IMR-90 (cell line): ENCODE measurements around the gene LPGAT1. TPM values are rescaled to one million over a fixed set of nuclear protein-coding genes. Genes with fewer than 3 reads are reported as not detected.

Source experiments
- ATAC-seq: fragments of 200-7000 bp; cut with Tn5 transposase; 2 replicates; pipeline ENCODE4 v1.9.1; 2020; ENCODE audit warnings: low read depth, mild to moderate bottlenecking, moderate library complexity
- BruUV-seq: library from RNA; stranded (reverse); fragments of 400-500 nt; replicated peaks from 2 replicates; lab custom pipeline; 2021; lab: Mats Ljungman, UMichigan
- CTCF ChIA-PET: fragments of 300-600 bp; formaldehyde crosslinking; extraction: SDS; loops from one replicate; lab custom pipeline; 2021; ENCODE audit warnings: antibody characterized with exemption; lab: Yijun Ruan, JAX
- POLR2A ChIA-PET: fragments of 300-600 bp; sonication (Branson Sonifier 250); formaldehyde crosslinking; loops from one replicate; lab custom pipeline; 2022; ENCODE audit warnings: antibody characterized with exemption; ENCODE audit not compliant: unreplicated experiment; lab: Charles Lee
- DNase-seq: peaks from one replicate; pipeline ENCODE4 v3.0.0; 2013
- H2AFZ ChIP-seq: replicated peaks from 2 replicates; pipeline ENCODE3; 2013; ENCODE audit warnings: low read length, mild to moderate bottlenecking; ENCODE audit not compliant: poor library complexity
- H2AK5ac ChIP-seq: 2 replicates; pipeline ENCODE4 v1.6.1; 2013; ENCODE audit warnings: low read depth, low read length, inconsistent platforms
- H2AK9ac ChIP-seq: replicated peaks from 2 replicates; pipeline ENCODE3; 2013; ENCODE audit warnings: mild to moderate bottlenecking, low read depth, low read length, moderate library complexity; ENCODE audit not compliant: poor library complexity
- H2BK120ac ChIP-seq: 2 replicates; pipeline ENCODE4 v1.6.1; 2013; ENCODE audit warnings: low read depth, low read length, inconsistent platforms
- H2BK15ac ChIP-seq: 3 replicates; pipeline ENCODE4 v1.6.1; 2013; ENCODE audit warnings: low read depth, low read length, inconsistent platforms
- H2BK20ac ChIP-seq: 2 replicates; pipeline ENCODE4 v1.6.1; 2013; ENCODE audit warnings: low read depth, mild to moderate bottlenecking, inconsistent platforms, low read length, moderate library complexity
- H2BK5ac ChIP-seq: 2 replicates; pipeline ENCODE4 v1.6.1; 2013; ENCODE audit warnings: mild to moderate bottlenecking, low read depth, low read length, inconsistent platforms; ENCODE audit not compliant: poor library complexity, severe bottlenecking
- H3K14ac ChIP-seq: replicated peaks from 2 replicates; pipeline ENCODE4 v1.6.1; 2013; ENCODE audit warnings: low read depth, low read length, inconsistent platforms
- H3K18ac ChIP-seq: 2 replicates; pipeline ENCODE4 v1.6.1; 2013; ENCODE audit warnings: low read depth, low read length, control low read depth
- H3K23ac ChIP-seq: 2 replicates; pipeline ENCODE4 v1.6.1; 2013; ENCODE audit warnings: low read depth, low read length, inconsistent platforms
- H3K27ac ChIP-seq: 2 replicates; pipeline ENCODE4 v1.5.1; 2013; ENCODE audit warnings: mild to moderate bottlenecking, control low read depth, low read length; ENCODE audit not compliant: insufficient read depth
- H3K27me3 ChIP-seq: 2 replicates; pipeline ENCODE4 v1.6.1; 2013; ENCODE audit warnings: low read length; ENCODE audit not compliant: control insufficient read depth, insufficient read depth
- H3K36me3 ChIP-seq: 2 replicates; pipeline ENCODE4 v1.6.1; 2013; ENCODE audit warnings: low read length, mixed read lengths; ENCODE audit not compliant: control insufficient read depth, insufficient read depth
- H3K4ac ChIP-seq: 2 replicates; pipeline ENCODE4 v1.6.1; 2013; ENCODE audit warnings: low read depth, low read length, inconsistent platforms
- H3K4me1 ChIP-seq: 2 replicates; pipeline ENCODE4 v1.6.1; 2013; ENCODE audit warnings: low read length, mixed read lengths; ENCODE audit not compliant: control insufficient read depth, insufficient read depth
- H3K4me2 ChIP-seq: 2 replicates; pipeline ENCODE4 v1.6.1; 2013; ENCODE audit warnings: low read depth, mild to moderate bottlenecking, control low read depth, low read length, moderate library complexity
- H3K4me3 ChIP-seq: 2 replicates; pipeline ENCODE4 v1.5.1; 2013; ENCODE audit warnings: low read depth, mild to moderate bottlenecking, control low read depth, low read length, moderate library complexity; ENCODE audit not compliant: insufficient read depth
- H3K56ac ChIP-seq: 2 replicates; pipeline ENCODE4 v1.6.1; 2013; ENCODE audit warnings: low read length, inconsistent platforms; ENCODE audit not compliant: insufficient read depth; ENCODE audit errors: extremely low read depth
- H3K79me1 ChIP-seq, 2 experiments: 2 replicates each; pipeline ENCODE4 v1.6.1; 2013; ENCODE audit warnings: low read length in 2 of 2, inconsistent platforms in 1 of 2, low read depth in 1 of 2
- H3K9ac ChIP-seq: 2 replicates; pipeline ENCODE4 v1.6.1; 2013; ENCODE audit warnings: low read depth, low read length, control low read depth
- H3K9me1 ChIP-seq: 2 replicates; pipeline ENCODE4 v1.6.1; 2013; ENCODE audit warnings: low read length, inconsistent platforms; ENCODE audit not compliant: insufficient read depth
- H3K9me3 ChIP-seq: 2 replicates; pipeline ENCODE4 v1.6.1; 2013; ENCODE audit warnings: low read length; ENCODE audit not compliant: control insufficient read depth, insufficient read depth
- H4K20me1 ChIP-seq: 2 replicates; pipeline ENCODE4 v1.6.1; 2013; ENCODE audit warnings: low read length, inconsistent platforms; ENCODE audit not compliant: insufficient read depth
- H4K5ac ChIP-seq: 2 replicates; pipeline ENCODE4 v1.6.1; 2013; ENCODE audit warnings: mild to moderate bottlenecking, low read depth, low read length, control low read depth
- H4K8ac ChIP-seq, 2 experiments: 2 replicates each; pipeline ENCODE4 v1.6.1; 2013; ENCODE audit warnings: low read depth in 2 of 2, low read length in 2 of 2, control low read depth in 1 of 2, inconsistent platforms in 1 of 2
- H4K91ac ChIP-seq: 2 replicates; pipeline ENCODE4 v1.6.1; 2013; ENCODE audit warnings: low read depth, low read length, inconsistent platforms; ENCODE audit not compliant: insufficient read depth
- FOS ChIP-seq: fragments of 150-350 bp; IDR thresholded peaks from 2 replicates; pipeline ENCODE4 v1.6.1; 2016; ENCODE audit warnings: low read depth, low read length
- WGBS, 2 experiments: methylation state at CpG; one replicate each; pipeline versions ENCODE4 v1.1.5 to v1.1.7; 2013; ENCODE audit warnings: missing lambda C conversion rate in 2 of 2; ENCODE audit not compliant: insufficient read length in 1 of 2; ENCODE audit errors: extremely low coverage in 2 of 2; 5-methylcytosine and 5-hydroxymethylcytosine counted together
- dilution Hi-C: fragments of 300-500 bp; cut with HindIII; formaldehyde crosslinking; loops from one replicate; pipeline ENCODE4 v1.14.3; 2018; ENCODE audit warnings: low sequenced_read_pairs; ENCODE audit not compliant: unreplicated experiment
- in situ Hi-C: fragments of 300-500 bp; cut with MboI; formaldehyde crosslinking; loops from 3 replicates; pipeline ENCODE4 v1.14.3; 2019; ENCODE audit warnings: low sequenced_read_pairs, inconsistent platforms, mixed read lengths
- intact Hi-C: fragments of 100-400 bp; cut with micrococcal nuclease; formaldehyde crosslinking; loops from 2 replicates; pipeline ENCODE4 v1.10.0; 2022
- polyA plus RNA-seq, 3 experiments: library from polyadenylated mRNA; depleted of rRNA; stranded (reverse); fragments of >200 nt; gene quantifications; 2 replicates each; pipeline ENCODE4 v1.2.3, GENCODE V29; 2012; ENCODE audit warnings: low replicate concordance in 1 of 3
- total RNA-seq: library from RNA; depleted of rRNA; stranded (reverse); fragments of >200 nt; gene quantifications from 2 replicates; pipeline ENCODE4 v1.2.3, GENCODE V29; 2012

LPGAT1 gene
- total and polyA plus RNA-seq, 2 of the 4 experiments (the other 2 are of a cell fraction): 6.7 to 13.6 TPM

- H4K5ac ChIP-seq: no peak overlapping the region
- TF ChIP-seq FOS: no peak
- peaks cover 10% of the 10 kb centered on the region for H3K36me3 ChIP-seq
- no peak overlapping the region for H3K4me3 ChIP-seq
- H3K14ac ChIP-seq: no peak overlapping the region
- H2BK15ac ChIP-seq: no peak overlapping the region
- no peak overlapping the region for H4K91ac ChIP-seq
- H3K9me1 ChIP-seq: no peaks in the 10 kb centered on the region
- H3K23ac ChIP-seq: no peak overlapping the region
- H2BK5ac ChIP-seq: no peak overlapping the region
- no peaks in the 10 kb centered on the region for H4K20me1 ChIP-seq
- WGBS, 2 experiments: no CpG with 5 or more reads among the region's 11 CpGs
- H3K9ac ChIP-seq: no peak overlapping the region
- no TSS peak for BruUV-seq
- DNase-seq (no peak), ATAC-seq (no peak)
- dilution Hi-C loops (no loop called here), in situ Hi-C loops (no loop called here), intact Hi-C loops (no loop called here)
- no peak overlapping the region for H2AK5ac ChIP-seq
- no peak overlapping the region for H3K27ac ChIP-seq
- H3K9me3 ChIP-seq: no peaks in the 10 kb centered on the region
- no peak overlapping the region for H3K4ac ChIP-seq
- ChIA-PET POLR2A (no interaction called here), CTCF (no interaction called here)
- 0 out of 4 replicates have a peak, but pooled peaks cover 0 to 2% of the 10 kb centered on the region in 2 experiments for H3K79me1 ChIP-seq
- H3K4me2 ChIP-seq: no peak overlapping the region
- no peak overlapping the region for H2BK20ac ChIP-seq
- H2BK120ac ChIP-seq: no peak overlapping the region
- H4K8ac ChIP-seq: no peak overlapping the region
- no peaks in the 10 kb centered on the region for H3K4me1 ChIP-seq
- H3K56ac ChIP-seq: no peak overlapping the region
- no peak overlapping the region for H3K18ac ChIP-seq
- no peak overlapping the region for H2AFZ ChIP-seq
- no peak overlapping the region for H2AK9ac ChIP-seq
- no peaks in the 10 kb centered on the region for H3K27me3 ChIP-seq
Observed at GRCh38 chr1:211789641-211790464, 40.7 kb downstream of the LPGAT1 start.
